Measurements from ENCODE around the gene ZFYVE19. TPM values are rescaled to one million over a fixed set of nuclear protein-coding genes. Genes with fewer than 3 reads are reported as not detected.

ZFYVE19 gene
- total and polyA plus RNA-seq, 2 donors (not counting 3 experiments of a cell fraction or from before 2014, with no cell fraction given) = 29.7 to 47.2 TPM

DNA sequence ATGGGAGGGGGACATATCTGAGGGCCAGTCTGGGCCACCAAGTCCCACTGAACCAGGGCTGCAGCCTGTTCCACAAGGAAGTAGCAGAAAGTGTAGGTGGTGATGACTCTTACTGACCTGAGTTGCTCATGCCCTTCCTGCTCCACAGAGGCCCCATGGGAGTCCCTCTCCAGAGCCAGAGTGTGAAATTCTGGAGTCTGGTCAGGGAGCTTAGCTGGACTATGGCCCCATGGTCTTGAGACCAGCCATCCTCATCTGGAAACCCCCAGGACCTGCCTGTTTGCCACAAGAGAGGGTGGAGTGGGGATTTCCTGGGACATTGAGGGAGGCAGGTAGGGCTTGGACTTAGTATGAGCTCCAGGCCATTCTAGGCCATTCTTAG, 39.9 kb downstream of the ZFYVE19 start:
- H4K20me1 ChIP-seq (replicated peaks; ENCODE audit: control insufficient read depth, extremely low read depth, insufficient read depth, low read length) = no peaks in the 10 kb centered on the region
- H3K4me1 ChIP-seq (ENCODE audit: control insufficient read depth, extremely low read depth, insufficient read depth, low read length) = peaks cover 5% of the 10 kb centered on the region
- DNase-seq (ENCODE audit: low read depth, low spot score) = no peak
- H3K27ac ChIP-seq (ENCODE audit: insufficient read depth, low read depth, low read length) = no peak overlapping the region
- H3K9ac ChIP-seq (replicated peaks; ENCODE audit: extremely low read depth, insufficient read depth, low read length) = no peak overlapping the region
- peaks cover 9 to 11% of the 10 kb centered on the region in 2 experiments for H3K27me3 ChIP-seq (ENCODE audit: control insufficient read depth in 2 of 2, insufficient read depth in 2 of 2, low read length in 2 of 2)
- POLR2A ChIA-PET = no interaction called here
- no peak overlapping the region for H2AFZ ChIP-seq (ENCODE audit: low read depth, low read length)
- intact Hi-C loops (cut with micrococcal nuclease) = no loop called here
- TF ChIP-seq, protein P1, sequence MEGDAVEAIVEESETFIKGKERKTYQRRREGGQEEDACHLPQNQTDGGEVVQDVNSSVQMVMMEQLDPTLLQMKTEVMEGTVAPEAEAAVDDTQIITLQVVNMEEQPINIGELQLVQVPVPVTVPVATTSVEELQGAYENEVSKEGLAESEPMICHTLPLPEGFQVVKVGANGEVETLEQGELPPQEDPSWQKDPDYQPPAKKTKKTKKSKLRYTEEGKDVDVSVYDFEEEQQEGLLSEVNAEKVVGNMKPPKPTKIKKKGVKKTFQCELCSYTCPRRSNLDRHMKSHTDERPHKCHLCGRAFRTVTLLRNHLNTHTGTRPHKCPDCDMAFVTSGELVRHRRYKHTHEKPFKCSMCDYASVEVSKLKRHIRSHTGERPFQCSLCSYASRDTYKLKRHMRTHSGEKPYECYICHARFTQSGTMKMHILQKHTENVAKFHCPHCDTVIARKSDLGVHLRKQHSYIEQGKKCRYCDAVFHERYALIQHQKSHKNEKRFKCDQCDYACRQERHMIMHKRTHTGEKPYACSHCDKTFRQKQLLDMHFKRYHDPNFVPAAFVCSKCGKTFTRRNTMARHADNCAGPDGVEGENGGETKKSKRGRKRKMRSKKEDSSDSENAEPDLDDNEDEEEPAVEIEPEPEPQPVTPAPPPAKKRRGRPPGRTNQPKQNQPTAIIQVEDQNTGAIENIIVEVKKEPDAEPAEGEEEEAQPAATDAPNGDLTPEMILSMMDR (IDR thresholded peaks at IDR 0.05; ENCODE audit: extremely low read depth in 1 of 2, insufficient read depth in 1 of 2, low read depth in 1 of 2, low read length in 2 of 2) = no peak
- TF ChIP-seq EZH2 (IDR thresholded peaks at IDR 0.05; ENCODE audit: borderline replicate concordance, low read depth, low read length, severe bottlenecking) = no peak
- no peak for TF ChIP-seq POLR2AphosphoS5 (IDR thresholded peaks at IDR 0.05; ENCODE audit: insufficient read depth, low read depth, low read length)
- TF ChIP-seq GATA2 (IDR thresholded peaks at IDR 0.05; ENCODE audit: insufficient read depth, insufficient read length, low read depth, low read length) = no peak
- TF ChIP-seq, protein P2, sequence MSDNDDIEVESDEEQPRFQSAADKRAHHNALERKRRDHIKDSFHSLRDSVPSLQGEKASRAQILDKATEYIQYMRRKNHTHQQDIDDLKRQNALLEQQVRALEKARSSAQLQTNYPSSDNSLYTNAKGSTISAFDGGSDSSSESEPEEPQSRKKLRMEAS (IDR thresholded peaks at IDR 0.05; ENCODE audit: insufficient read depth, insufficient read length) = no peak
- TF ChIP-seq JUN (IDR thresholded peaks at IDR 0.05; ENCODE audit: borderline replicate concordance, insufficient read depth, insufficient read length, low read depth) = no peak
- no peak for TF ChIP-seq MYC (IDR thresholded peaks at IDR 0.05; ENCODE audit: low read depth, low read length)
- H3K4me3 ChIP-seq (replicated peaks in 1 of 3; ENCODE audit: insufficient read depth in 1 of 3, low read depth in 1 of 3, low read length in 3 of 3) = no peak overlapping the region
- FAIRE-seq = no peak
- H3K9me1 ChIP-seq (replicated peaks; ENCODE audit: control insufficient read depth, extremely low read depth, insufficient read depth, low read length) = no peaks in the 10 kb centered on the region
- CTCF ChIA-PET = interaction anchor here (0.6 to 2.9 kb wide), 3 partner anchors 11 to 197 kb away, joined by 3 to 28 read pairs (median 3); partner anchors contain the start of gene VPS18
- H3K36me3 ChIP-seq (ENCODE audit: control insufficient read depth in 2 of 2, extremely low read depth in 1 of 2, insufficient read depth in 2 of 2, low read length in 2 of 2) = no peaks in the 10 kb centered on the region
- BruUV-seq (replicated peaks) = no TSS peak
- no peak overlapping the region for H3K4me2 ChIP-seq (ENCODE audit: insufficient read depth, low read length)
- H3K79me2 ChIP-seq (ENCODE audit: control insufficient read depth, insufficient read depth, low read length) = no peaks in the 10 kb centered on the region
- dilution Hi-C loops (cut with MboI; ENCODE audit: extremely low pct_ligation_motif_present, low sequenced_read_pairs) = no loop called here
- no peaks in the 10 kb centered on the region for H3K9me3 ChIP-seq (replicated peaks; ENCODE audit: control insufficient read depth, insufficient read depth, low read length)

All from endothelial cell of umbilical vein (primary cell).